ENCODE data around the gene DEFB121.

DNA sequence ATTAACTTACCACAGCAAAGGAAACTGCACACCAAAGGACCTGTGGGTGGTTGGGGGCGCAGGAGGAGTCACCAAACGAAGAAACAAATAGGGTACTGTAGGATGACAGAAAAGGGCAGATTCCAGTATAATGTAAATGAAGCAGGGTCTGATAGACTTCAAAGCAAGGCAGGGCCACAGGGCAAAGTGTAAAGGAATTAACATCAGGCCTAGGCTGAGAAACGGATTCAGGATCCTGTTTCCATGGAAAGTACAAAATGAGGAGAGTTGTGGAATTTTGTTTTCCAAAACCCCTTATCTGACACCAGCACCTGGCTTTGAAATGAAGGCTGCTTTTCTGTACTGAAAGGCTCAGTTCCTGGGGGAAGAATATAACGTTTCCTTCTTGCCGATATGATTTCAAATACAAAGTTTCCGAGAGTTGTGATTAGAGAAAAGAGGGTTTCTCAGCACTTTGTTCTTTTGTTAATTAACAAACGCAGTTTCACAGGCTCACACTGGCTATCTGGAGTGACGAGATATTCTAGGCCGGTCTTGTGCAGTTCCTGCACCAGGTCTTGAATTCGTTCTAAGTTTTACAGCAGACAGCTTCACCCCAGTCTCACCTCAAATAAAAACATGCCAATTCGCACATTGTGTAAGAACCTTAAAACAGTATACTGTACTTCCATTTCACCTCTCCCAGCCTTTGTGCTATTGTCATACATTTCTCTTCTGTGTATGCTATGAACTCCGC lies 40.2 kb upstream of the DEFB121 start:
- TF ChIP-seq JUN (IDR thresholded peaks at IDR 0.05) (no peak), JUNB (IDR thresholded peaks at IDR 0.05) (no peak), RFX5 (IDR thresholded peaks at IDR 0.05) (no peak), RCOR1 (IDR thresholded peaks at IDR 0.05; ENCODE audit: low read depth, low read length) (no peak), PHF8 (IDR thresholded peaks at IDR 0.05; ENCODE audit: borderline replicate concordance, low read depth) (no peak), FOSB (CRISPR knock-in tag; IDR thresholded peaks at IDR 0.05) (no peak), ZFP36 (IDR thresholded peaks at IDR 0.05; ENCODE audit: borderline replicate concordance, partially characterized antibody) (no peak), MYC (IDR thresholded peaks at IDR 0.05; ENCODE audit: borderline replicate concordance, low read length) (no peak)
- TF ChIP-seq, protein P1, sequence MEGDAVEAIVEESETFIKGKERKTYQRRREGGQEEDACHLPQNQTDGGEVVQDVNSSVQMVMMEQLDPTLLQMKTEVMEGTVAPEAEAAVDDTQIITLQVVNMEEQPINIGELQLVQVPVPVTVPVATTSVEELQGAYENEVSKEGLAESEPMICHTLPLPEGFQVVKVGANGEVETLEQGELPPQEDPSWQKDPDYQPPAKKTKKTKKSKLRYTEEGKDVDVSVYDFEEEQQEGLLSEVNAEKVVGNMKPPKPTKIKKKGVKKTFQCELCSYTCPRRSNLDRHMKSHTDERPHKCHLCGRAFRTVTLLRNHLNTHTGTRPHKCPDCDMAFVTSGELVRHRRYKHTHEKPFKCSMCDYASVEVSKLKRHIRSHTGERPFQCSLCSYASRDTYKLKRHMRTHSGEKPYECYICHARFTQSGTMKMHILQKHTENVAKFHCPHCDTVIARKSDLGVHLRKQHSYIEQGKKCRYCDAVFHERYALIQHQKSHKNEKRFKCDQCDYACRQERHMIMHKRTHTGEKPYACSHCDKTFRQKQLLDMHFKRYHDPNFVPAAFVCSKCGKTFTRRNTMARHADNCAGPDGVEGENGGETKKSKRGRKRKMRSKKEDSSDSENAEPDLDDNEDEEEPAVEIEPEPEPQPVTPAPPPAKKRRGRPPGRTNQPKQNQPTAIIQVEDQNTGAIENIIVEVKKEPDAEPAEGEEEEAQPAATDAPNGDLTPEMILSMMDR (IDR thresholded peaks at IDR 0.05) = no peak
- TF ChIP-seq, protein P2, sequence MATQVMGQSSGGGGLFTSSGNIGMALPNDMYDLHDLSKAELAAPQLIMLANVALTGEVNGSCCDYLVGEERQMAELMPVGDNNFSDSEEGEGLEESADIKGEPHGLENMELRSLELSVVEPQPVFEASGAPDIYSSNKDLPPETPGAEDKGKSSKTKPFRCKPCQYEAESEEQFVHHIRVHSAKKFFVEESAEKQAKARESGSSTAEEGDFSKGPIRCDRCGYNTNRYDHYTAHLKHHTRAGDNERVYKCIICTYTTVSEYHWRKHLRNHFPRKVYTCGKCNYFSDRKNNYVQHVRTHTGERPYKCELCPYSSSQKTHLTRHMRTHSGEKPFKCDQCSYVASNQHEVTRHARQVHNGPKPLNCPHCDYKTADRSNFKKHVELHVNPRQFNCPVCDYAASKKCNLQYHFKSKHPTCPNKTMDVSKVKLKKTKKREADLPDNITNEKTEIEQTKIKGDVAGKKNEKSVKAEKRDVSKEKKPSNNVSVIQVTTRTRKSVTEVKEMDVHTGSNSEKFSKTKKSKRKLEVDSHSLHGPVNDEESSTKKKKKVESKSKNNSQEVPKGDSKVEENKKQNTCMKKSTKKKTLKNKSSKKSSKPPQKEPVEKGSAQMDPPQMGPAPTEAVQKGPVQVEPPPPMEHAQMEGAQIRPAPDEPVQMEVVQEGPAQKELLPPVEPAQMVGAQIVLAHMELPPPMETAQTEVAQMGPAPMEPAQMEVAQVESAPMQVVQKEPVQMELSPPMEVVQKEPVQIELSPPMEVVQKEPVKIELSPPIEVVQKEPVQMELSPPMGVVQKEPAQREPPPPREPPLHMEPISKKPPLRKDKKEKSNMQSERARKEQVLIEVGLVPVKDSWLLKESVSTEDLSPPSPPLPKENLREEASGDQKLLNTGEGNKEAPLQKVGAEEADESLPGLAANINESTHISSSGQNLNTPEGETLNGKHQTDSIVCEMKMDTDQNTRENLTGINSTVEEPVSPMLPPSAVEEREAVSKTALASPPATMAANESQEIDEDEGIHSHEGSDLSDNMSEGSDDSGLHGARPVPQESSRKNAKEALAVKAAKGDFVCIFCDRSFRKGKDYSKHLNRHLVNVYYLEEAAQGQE (IDR thresholded peaks at IDR 0.05) = no peak
- TF ChIP-seq, protein P3, sequence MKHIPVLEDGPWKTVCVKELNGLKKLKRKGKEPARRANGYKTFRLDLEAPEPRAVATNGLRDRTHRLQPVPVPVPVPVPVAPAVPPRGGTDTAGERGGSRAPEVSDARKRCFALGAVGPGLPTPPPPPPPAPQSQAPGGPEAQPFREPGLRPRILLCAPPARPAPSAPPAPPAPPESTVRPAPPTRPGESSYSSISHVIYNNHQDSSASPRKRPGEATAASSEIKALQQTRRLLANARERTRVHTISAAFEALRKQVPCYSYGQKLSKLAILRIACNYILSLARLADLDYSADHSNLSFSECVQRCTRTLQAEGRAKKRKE (CRISPR knock-in tag; IDR thresholded peaks at IDR 0.05; ENCODE audit: low read depth) = no peak
